IgD-negative memory B cell (primary cell): ENCODE data around the gene ATRAID. TPM values are rescaled to one million over a fixed set of nuclear protein-coding genes. Genes with fewer than 3 reads are reported as not detected.

Source experiments
- H3K27ac Mint-ChIP-seq, 3 donors: one replicate each; pipeline ENCODE4 v1.8.0; 2020 to 2022; ENCODE audit warnings: mild to moderate bottlenecking in 3 of 3, mixed read lengths in 3 of 3, moderate library complexity in 1 of 3
- H3K27me3 Mint-ChIP-seq: one replicate; pipeline ENCODE4 v1.8.0; 2021; ENCODE audit warnings: mixed read lengths
- H3K36me3 Mint-ChIP-seq: one replicate; pipeline ENCODE4 v1.8.0; 2020; ENCODE audit warnings: mild to moderate bottlenecking, mixed read lengths
- H3K4me1 Mint-ChIP-seq, 3 donors: one replicate each; pipeline ENCODE4 v1.8.0; 2020 to 2022; ENCODE audit warnings: mixed read lengths in 3 of 3, mild to moderate bottlenecking in 1 of 3
- H3K4me3 Mint-ChIP-seq, 4 donors: one replicate each; pipeline ENCODE4 v1.8.0; 2020 to 2022; ENCODE audit warnings: mild to moderate bottlenecking in 4 of 4, mixed read lengths in 4 of 4, moderate library complexity in 3 of 4
- H3K9me3 Mint-ChIP-seq, 3 donors: one replicate each; pipeline ENCODE4 v1.8.0; 2020 to 2021; ENCODE audit warnings: mixed read lengths in 3 of 3, mild to moderate bottlenecking in 1 of 3
- polyA plus RNA-seq: library from polyadenylated mRNA; unstranded; fragments of 300-500 nt; fragmentation: Illumina TruSeq; gene quantifications from one replicate; pipeline ENCODE4 v1.2.3, GENCODE V29; 2021

Gene ATRAID
- polyA plus RNA-seq, 1 donor from 2014 or later: 274 TPM

GRCh38 chr2:27263287-27264252 lies 51.7 kb downstream of the ATRAID start:
- Mint-ChIP-seq H3K9me3 (peaks cover 0 to 2% (median 0%) of the 10 kb centered on the region in 3 donors), H3K4me1 (peaks cover 8 to 23% (median 13%) of the 10 kb centered on the region in 3 donors), H3K27me3 (peaks cover 35% of the 10 kb centered on the region), H3K36me3 (peaks cover 1% of the 10 kb centered on the region), H3K4me3 (peak overlapping the region; percentile 64 to 96 (median 92)), H3K27ac (peak overlapping the region; percentile 2 to 78 (median 68))

DNA sequence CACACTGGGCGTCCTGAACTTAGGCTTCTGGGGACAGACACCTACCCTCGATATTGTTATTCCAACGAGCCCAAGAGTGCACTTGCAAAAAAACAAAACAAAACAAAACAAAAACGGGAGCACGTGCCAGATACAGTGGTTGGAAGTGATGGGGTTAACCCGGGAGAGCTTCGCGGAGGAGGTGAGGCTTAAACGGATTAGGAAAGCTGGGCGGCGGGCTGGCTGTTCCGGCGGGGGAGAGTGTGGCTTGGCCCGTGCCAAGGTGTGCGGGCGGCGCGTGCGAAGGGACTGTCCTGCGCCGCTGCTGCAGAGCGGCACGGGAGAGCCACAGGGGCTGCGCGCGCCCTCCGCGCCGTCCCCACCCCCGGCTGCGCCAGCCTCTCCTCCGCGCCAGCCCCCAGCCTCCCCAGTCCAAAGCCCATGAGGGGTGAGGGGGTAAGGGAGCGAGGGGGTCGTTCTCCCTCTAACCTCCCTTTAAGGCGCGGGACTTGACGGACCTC lies 52.5 kb downstream of the ATRAID start:
- peaks cover 8 to 23% (median 13%) of the 10 kb centered on the region in 3 donors for H3K4me1 Mint-ChIP-seq
- H3K9me3 Mint-ChIP-seq: peaks cover 0 to 2% (median 0%) of the 10 kb centered on the region in 3 donors
- H3K36me3 Mint-ChIP-seq: no peaks in the 10 kb centered on the region
- peak overlapping the region; percentile 2 to 68 (median 40) for H3K27ac Mint-ChIP-seq
- H3K4me3 Mint-ChIP-seq: peak overlapping the region; percentile 64 to 96 (median 92)
- H3K27me3 Mint-ChIP-seq: peaks cover 32% of the 10 kb centered on the region

DNA sequence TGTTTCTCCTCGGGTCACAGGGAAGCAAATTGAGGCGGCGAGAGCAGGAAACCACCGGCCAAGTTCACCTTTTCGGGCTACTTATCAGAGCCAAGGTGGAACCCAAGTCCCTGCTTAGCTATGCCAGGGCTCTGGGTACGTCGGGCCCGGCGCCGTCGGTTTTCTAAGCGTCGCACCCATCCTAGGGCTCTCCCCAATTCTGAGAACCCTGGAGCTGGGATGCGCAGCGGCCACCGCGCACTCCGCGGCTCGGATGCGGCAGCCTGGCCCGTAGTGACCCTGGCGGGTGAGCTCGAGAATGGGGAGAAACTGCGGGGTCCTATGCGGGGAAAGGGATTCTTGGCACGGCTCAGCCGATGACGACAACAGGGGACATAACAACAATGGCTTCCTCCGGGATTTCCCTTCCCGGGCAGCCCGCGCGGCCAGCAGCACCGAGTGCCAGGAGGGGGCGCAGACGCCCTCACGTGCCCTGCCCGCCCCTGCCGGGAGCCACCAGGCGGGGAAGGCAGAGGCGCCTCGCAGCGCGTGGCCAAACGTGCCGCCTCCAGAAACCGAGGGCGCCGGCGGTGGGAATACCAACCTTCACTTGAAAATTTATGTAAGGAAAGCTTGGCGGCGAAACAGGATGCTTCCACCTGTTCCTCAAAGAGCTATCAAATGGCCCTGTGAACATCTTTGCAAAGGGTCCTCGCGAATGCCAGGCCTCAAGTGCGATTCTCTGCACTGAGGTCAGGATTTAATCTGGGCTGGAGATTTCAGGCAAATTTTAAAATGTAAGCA lies 53.1 kb downstream of the ATRAID start:
- peak overlapping the region in 1 of 3 donors; percentile 22 for H3K27ac Mint-ChIP-seq
- no peaks in the 10 kb centered on the region for H3K36me3 Mint-ChIP-seq
- peak overlapping the region; percentile 64 to 93 (median 85) for H3K4me3 Mint-ChIP-seq
- peaks cover 34% of the 10 kb centered on the region for H3K27me3 Mint-ChIP-seq
- peaks cover 0 to 2% (median 0%) of the 10 kb centered on the region in 3 donors for H3K9me3 Mint-ChIP-seq
- H3K4me1 Mint-ChIP-seq: peaks cover 8 to 23% (median 13%) of the 10 kb centered on the region in 3 donors

GRCh38 chr2:27265536-27265870 lies 53.7 kb downstream of the ATRAID start:
- H3K4me3 Mint-ChIP-seq: peak overlapping the region in 2 of 4 donors; percentile 65
- H3K4me1 Mint-ChIP-seq: peaks cover 8 to 23% (median 13%) of the 10 kb centered on the region in 3 donors
- peaks cover 33% of the 10 kb centered on the region for H3K27me3 Mint-ChIP-seq
- peaks cover 0 to 2% (median 0%) of the 10 kb centered on the region in 3 donors for H3K9me3 Mint-ChIP-seq
- H3K36me3 Mint-ChIP-seq: no peaks in the 10 kb centered on the region
- peak overlapping the region in 1 of 3 donors; percentile 22 for H3K27ac Mint-ChIP-seq

Other genes starting within 250 kb of the ATRAID start
- 2.4 TPM for gene MAPRE3, start 241.4 kb upstream of the ATRAID start, polyA plus RNA-seq
- 34.3 TPM for gene TMEM214, start 179.1 kb upstream of the ATRAID start, polyA plus RNA-seq
- gene AGBL5, start 160.4 kb upstream of the ATRAID start, polyA plus RNA-seq: 10.8 TPM
- gene OST4, start 140.4 kb upstream of the ATRAID start, polyA plus RNA-seq: 723 TPM
- 0.61 TPM for gene EMILIN1, start 133.4 kb upstream of the ATRAID start, polyA plus RNA-seq
- gene KHK, start 125.3 kb upstream of the ATRAID start, polyA plus RNA-seq: 6.5 TPM
- gene CGREF1, start 92.9 kb upstream of the ATRAID start, polyA plus RNA-seq: not detected
- 0.35 TPM for gene ABHD1, start 88.2 kb upstream of the ATRAID start, polyA plus RNA-seq
- gene PREB, start 77.4 kb upstream of the ATRAID start, polyA plus RNA-seq: 62.2 TPM
- gene PRR30, start 72.6 kb upstream of the ATRAID start, polyA plus RNA-seq: not detected
- not detected for gene TCF23, start 63.0 kb upstream of the ATRAID start, polyA plus RNA-seq
- gene SLC5A6, start 227 bp downstream of the ATRAID start, polyA plus RNA-seq: 20.3 TPM
- gene CAD, start 5.3 kb downstream of the ATRAID start, polyA plus RNA-seq: 18.9 TPM
- gene SLC30A3, start 51.0 kb downstream of the ATRAID start, polyA plus RNA-seq: not detected
- gene DNAJC5G, start 63.4 kb downstream of the ATRAID start, polyA plus RNA-seq: not detected
- not detected for gene TRIM54, start 70.4 kb downstream of the ATRAID start, polyA plus RNA-seq
- gene UCN, start 96.4 kb downstream of the ATRAID start, polyA plus RNA-seq: 1.6 TPM
- 96.1 TPM for gene MPV17, start 111.1 kb downstream of the ATRAID start, polyA plus RNA-seq
- 38.6 TPM for gene GTF3C2, start 144.7 kb downstream of the ATRAID start, polyA plus RNA-seq
- gene EIF2B4, start 158.3 kb downstream of the ATRAID start, polyA plus RNA-seq: 35.0 TPM
- 219 TPM for gene SNX17, start 158.6 kb downstream of the ATRAID start, polyA plus RNA-seq
- gene ZNF513, start 168.7 kb downstream of the ATRAID start, polyA plus RNA-seq: 4.8 TPM
- gene PPM1G, start 197.6 kb downstream of the ATRAID start, polyA plus RNA-seq: 80.1 TPM
- 69.2 TPM for gene NRBP1, start 216.6 kb downstream of the ATRAID start, polyA plus RNA-seq
- 1.6 TPM for gene KRTCAP3, start 230.3 kb downstream of the ATRAID start, polyA plus RNA-seq